CD4-positive, alpha-beta T cell treated with Interleukin-1 beta for 1 hour (primary cell): ENCODE results near the gene HDAC3.

Experiments
- DNase-seq, 2 donors: peaks; one replicate each; pipeline ENCODE4 v3.0.0-alpha.2; 2020 to 2022

The HDAC3 gene

DNA sequence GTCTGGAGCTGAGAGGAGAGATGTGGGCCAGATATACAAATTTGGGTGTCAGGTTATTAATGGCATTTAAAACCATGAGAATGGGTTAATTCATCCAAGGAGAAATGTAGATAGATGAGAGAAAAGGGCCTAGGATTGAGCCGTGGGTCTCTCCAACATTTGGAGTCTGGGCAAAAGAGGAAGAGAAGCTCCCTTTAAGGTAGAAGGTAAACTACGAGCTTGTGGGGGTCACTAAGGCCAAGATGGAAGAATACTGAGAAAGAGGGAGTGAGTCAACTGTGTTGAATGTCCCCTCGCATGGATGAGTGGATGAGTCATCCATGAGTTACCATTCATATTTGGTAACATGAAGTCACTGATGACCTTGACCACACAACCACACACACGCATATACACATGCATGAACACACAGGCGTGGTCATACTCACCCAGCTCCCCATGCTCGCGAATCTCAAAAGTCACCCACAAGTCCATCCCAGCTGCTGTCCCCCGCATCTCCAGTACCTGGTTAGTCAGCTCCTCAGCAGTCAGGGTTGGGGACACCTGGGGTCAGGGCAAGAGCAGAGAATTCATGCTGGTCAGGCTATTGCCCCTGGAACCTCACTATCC, 21.4 kb upstream of the HDAC3 start:
- no peak for DNase-seq

GRCh38 chr5:141657404-141657803, 20.8 kb upstream of the HDAC3 start:
- no peak for DNase-seq

- DNase-seq, result no peak
These were observed 19.7 kb upstream of the HDAC3 start for GRCh38 chr5:141656396-141656795.

- DNase-seq, result no peak
These were observed 18.4 kb upstream of the HDAC3 start for GRCh38 chr5:141655020-141655419.

GRCh38 chr5:141654298-141654697, 17.6 kb upstream of the HDAC3 start:
- DNase-seq, result no peak

DNA sequence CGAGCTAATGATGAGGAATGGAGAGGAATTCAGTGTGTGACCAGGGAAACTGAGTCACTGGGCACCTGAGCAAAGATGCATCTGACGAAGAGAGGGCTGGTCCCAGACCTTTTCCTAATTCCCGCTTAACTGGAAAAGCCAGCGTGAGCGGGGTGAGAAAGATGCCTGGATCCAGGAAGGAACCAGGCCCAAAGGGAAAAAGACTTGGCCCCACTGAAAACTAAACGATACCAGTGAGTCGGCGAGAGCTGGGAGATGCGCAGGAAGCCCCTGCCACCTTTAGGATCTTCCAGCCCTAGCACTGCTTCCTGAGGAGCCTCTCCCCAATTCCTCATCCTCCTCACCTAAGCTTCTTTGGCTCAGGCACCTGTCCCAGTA, 15.1 kb upstream of the HDAC3 start:
- DNase-seq, result no peak

DNA sequence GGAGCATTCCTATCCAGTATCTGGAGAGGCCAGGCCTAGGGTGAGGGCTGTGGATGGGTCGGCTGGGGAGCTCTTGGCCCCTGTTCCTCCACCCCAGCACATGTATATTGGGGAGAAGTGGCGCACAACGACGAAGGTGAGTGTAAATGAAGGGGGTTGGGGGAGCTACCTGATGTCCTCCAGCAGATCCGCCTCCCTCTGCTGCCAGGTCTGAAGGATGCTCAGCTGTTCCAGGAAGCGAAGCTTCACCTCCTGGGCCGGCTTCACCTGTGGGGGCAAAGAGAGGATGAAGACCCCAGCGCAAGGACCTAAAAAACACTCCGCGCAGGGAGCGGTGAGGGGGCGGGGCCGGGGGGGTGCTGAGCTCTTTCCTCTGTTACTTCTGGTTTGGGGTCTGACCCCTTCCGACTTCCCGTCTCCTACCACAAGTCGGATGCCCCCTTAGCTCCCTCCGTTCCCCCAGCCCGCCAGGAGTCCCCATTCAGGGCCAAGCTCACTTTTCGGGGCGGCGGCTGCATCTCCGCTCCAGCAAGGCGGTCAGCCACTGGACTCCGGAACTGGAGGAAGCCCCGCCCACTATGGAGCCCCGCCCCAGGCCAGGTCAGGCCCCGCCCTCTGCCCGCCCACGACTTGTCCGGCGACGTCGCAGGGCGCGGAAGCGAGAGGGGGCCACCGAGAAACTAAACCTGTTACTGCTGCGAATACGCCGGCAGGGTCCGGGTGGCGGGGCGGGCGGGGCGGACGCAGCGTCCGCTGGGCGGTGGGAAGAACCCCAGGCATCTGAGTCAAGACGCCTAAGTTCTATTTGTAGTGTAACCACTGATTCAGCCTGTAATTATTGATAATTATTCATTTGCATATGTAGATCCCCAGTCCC, 14.4 kb upstream of the HDAC3 start, which contains the start of gene FCHSD1:
TSS of gene FCHSD1 (minus strand) at position 568 of the 877 bp plus-strand sequence. CDS start at position 518, 50 bp downstream.
- DNase-seq, result peak; percentile 85 to 88

GRCh38 chr5:141649972-141650371, 13.3 kb upstream of the HDAC3 start:
- DNase-seq, result no peak

DNA sequence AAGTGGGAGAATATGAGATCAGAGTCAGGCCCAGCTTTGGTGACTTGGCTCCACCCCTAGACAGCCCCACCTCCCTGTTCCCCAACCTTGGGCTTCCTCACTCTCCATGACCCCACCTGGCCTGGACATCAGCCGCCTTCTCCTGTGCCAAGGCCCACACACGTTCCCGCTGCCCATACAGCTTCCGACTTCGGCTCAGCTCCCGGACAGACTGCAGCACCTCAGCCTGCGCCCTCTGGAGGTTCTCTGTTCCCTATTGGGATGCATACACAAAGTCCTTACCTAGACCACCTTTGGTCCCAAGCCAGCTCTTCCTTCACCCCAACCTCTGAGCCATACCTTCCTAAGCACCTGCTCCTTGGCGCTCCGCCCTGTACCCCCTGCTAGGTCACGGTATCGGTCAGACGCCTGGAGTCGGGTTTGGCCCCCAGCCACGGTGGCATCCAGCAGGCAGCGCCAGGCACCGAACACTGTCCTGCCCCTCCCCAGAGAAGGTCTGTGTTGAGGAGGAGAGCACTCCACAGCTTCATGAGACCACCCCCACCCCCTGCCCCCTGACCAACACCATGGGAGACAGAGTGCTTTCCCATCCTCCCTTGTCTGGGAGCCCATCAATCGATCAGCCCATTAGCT, 12.5 kb upstream of the HDAC3 start:
- no peak for DNase-seq

DNA sequence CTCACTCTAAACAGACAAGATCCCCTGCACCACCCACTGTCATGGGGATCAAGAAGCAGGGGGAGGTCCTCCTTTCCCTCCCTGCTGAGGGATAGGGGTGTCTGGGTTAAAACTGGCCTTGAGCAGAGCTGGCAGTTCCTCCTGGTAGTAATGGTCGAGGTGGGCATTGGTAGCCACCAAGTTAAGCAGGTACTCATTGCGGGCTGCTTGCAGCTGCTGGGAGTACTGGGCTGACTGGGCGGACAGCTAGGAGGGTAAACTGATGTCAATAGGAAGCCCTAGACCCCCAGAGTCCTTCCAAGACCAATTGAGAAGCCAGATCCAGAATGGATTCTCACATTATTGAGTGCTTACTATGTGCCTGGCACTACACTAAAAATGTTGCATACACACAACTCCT, 11.2 kb upstream of the HDAC3 start:
- DNase-seq, result no peak

- DNase-seq, result no peak
These were observed 10.6 kb upstream of the HDAC3 start for GRCh38 chr5:141647242-141647641.

GRCh38 chr5:141646026-141646425, 9.4 kb upstream of the HDAC3 start:
- DNase-seq, result no peak

- DNase-seq, result no peak
These were observed 5.1 kb upstream of the HDAC3 start for GRCh38 chr5:141641634-141642267.

GRCh38 chr5:141640698-141641097, 4.0 kb upstream of the HDAC3 start:
- DNase-seq, result no peak

DNA sequence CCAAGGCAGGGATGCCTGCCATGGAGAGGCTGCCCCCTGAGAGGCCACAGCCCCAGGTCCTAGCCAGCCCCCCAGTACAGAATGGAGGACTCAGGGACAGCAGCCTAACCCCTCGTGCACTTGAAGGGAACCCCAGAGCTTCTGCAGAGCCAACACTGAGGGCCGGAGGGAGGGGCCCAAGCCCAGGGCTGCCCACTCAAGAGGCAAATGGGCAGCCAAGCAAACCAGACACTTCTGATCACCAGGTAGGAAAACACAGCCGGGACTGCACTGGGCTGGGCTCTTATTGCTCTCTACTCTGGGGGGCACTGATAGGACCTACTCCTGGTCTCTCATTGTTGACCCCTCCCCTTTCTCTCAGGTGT, 3.4 kb upstream of the HDAC3 start:
- DNase-seq, result no peak

- no peak for DNase-seq
These were observed 2.9 kb upstream of the HDAC3 start for GRCh38 chr5:141639357-141640050.

- DNase-seq, result no peak
These were observed 2.1 kb upstream of the HDAC3 start for GRCh38 chr5:141638771-141639170.

DNA sequence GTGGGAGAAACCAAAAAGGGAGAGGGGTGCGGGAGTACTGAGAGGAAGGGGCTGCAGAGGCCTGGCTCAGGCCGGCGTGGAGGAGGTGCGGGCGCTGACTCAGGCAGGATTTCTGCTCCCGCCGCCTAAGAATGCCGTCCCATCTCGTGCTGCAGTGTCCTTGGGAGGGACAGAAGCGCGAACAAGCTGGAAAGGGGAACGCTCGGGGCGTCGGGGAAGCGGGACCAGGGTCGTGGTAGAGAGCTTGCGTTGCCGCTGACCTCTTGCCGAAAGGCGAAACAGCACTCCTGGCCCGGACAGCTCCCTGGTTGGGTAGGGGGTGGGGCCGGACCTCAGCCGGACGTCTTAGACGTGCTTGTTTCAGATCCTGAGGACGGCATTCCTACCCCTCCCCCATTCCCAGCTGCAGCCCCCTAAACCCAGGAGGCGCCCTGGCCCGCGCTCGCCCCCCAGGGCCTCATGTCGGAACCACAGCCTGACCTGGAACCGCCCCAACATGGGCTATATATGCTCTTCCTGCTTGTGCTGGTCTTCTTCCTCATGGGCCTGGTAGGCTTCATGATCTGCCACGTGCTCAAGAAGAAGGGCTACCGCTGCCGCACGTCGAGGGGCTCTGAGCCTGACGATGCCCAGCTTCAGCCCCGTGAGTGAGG, 1.2 kb upstream of the HDAC3 start:
- DNase-seq, result peak; percentile 69 to 73

- DNase-seq, result peak; percentile 45 to 58
These were observed 596 bp upstream of the HDAC3 start for GRCh38 chr5:141637123-141637766.

DNA sequence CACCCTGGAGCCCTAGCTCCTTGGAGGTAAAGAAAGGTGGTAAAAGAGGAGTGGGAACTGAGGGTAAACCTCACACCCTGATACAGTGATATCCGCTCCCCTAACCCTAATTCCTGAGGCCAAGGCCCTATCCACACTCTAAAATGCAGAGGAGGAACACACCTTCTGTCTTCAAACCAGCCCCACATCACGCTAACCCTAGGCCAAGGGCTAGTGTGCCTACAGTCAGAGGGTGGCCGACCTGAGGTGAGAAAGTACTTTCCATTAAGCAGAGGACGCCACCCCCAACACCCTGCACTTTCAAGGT, 590 bp downstream of the HDAC3 start:
- no peak for DNase-seq

DNA sequence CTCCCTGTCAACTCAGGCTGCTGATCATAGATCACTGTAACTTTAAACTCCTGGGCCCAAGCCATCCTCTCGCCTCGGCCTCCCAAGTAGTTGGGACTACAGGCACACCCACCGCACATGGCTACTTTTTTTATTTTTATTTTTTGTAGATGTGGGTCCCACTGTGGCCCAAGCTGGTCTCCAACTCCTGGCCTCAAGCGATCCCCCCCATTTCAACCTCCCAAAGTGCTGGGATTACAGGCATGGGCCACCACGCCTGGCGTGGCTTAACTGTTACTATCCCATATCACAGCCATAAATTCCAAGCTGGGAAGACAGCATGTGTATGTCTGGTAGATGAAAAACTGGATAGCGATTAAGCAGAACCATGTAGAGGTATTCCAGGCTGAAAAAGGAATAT, 1.0 kb downstream of the HDAC3 start:
- no peak for DNase-seq

- DNase-seq, result no peak
These were observed 1.9 kb downstream of the HDAC3 start for GRCh38 chr5:141634720-141635119.
